HepG2 (cell line): ENCODE data around the gene MRNIP. TPM values are rescaled to one million over a fixed set of nuclear protein-coding genes. Genes with fewer than 3 reads are reported as not detected.

Experiments
- ARID4A ChIP-seq: sonication (generic); formaldehyde crosslinking; IDR thresholded peaks from 2 replicates; pipeline ENCODE4 v1.5.0; 2020; ENCODE audit warnings: mild to moderate bottlenecking, missing genetic modification reagents, borderline replicate concordance
- BCL3 ChIP-seq: sonication (generic); formaldehyde crosslinking; IDR thresholded peaks from 2 replicates; pipeline ENCODE4 v1.5.1; 2020; ENCODE audit warnings: mild to moderate bottlenecking, missing genetic modification reagents, moderate library complexity
- CHD2 ChIP-seq: IDR thresholded peaks from 2 replicates; pipeline ENCODE4 v1.6.1; 2011; ENCODE audit warnings: low read depth, low read length, improper control_type of control experiment
- CSRNP1 ChIP-seq: sonication (generic); formaldehyde crosslinking; IDR thresholded peaks from 2 replicates; pipeline ENCODE4 v1.8.1; 2023; ENCODE audit warnings: mild to moderate bottlenecking, missing genetic modification reagents
- ETV6 ChIP-seq: sonication (generic); formaldehyde crosslinking; conservative IDR thresholded peaks from 2 replicates; pipeline ENCODE4 v1.4.0; 2020; ENCODE audit warnings: missing genetic modification reagents
- KDM4B ChIP-seq: sonication (generic); formaldehyde crosslinking; IDR thresholded peaks from 2 replicates; pipeline ENCODE4 v1.4.0; 2020; ENCODE audit warnings: missing genetic modification reagents
- MBNL3 ChIP-seq: fragments of 250-450 bp; sonication (Bioruptor Pico); conservative IDR thresholded peaks from 2 replicates; pipeline ENCODE4 v1.8.0; 2022; ENCODE audit warnings: mild to moderate bottlenecking, inconsistent platforms
- SMARCC2 ChIP-seq: fragments of 450-650 bp; IDR thresholded peaks from 2 replicates; pipeline ENCODE4 v1.6.1; 2017; ENCODE audit warnings: antibody characterized with exemption, mild to moderate bottlenecking
- TP53 ChIP-seq: sonication (generic); formaldehyde crosslinking; conservative IDR thresholded peaks from 2 replicates; pipeline ENCODE4 v1.4.0; 2020; ENCODE audit warnings: missing genetic modification reagents
- UBTF ChIP-seq: sonication (generic); formaldehyde crosslinking; IDR thresholded peaks from 2 replicates; pipeline ENCODE4 v1.4.0; 2020; ENCODE audit warnings: mild to moderate bottlenecking, missing genetic modification reagents
- ZFP41 ChIP-seq: sonication (generic); formaldehyde crosslinking; IDR thresholded peaks from 2 replicates; pipeline ENCODE4 v1.4.0; 2020; ENCODE audit warnings: mild to moderate bottlenecking, missing genetic modification reagents, borderline replicate concordance
- ZGPAT ChIP-seq: IDR thresholded peaks from 2 replicates; pipeline ENCODE4 v1.6.1; 2016; ENCODE audit warnings: mild to moderate bottlenecking
- ZNF382 ChIP-seq: sonication (generic); formaldehyde crosslinking; IDR thresholded peaks from 2 replicates; pipeline ENCODE4 v1.5.0; 2020; ENCODE audit warnings: missing genetic modification reagents, mild to moderate bottlenecking, borderline replicate concordance
- ZNF543 ChIP-seq: sonication (generic); formaldehyde crosslinking; IDR thresholded peaks from 2 replicates; pipeline ENCODE4 v1.4.0; 2020; ENCODE audit warnings: mild to moderate bottlenecking, missing genetic modification reagents
- ZNF710 ChIP-seq: sonication (generic); formaldehyde crosslinking; IDR thresholded peaks from 2 replicates; pipeline ENCODE4 v1.5.0; 2020; ENCODE audit warnings: mild to moderate bottlenecking, missing genetic modification reagents, borderline replicate concordance
- ZNF776 ChIP-seq: sonication (generic); formaldehyde crosslinking; IDR thresholded peaks from 2 replicates; pipeline ENCODE4 v1.4.0; 2020; ENCODE audit warnings: mild to moderate bottlenecking, missing genetic modification reagents
- polyA plus RNA-seq, 8 experiments: library from polyadenylated mRNA; depleted of rRNA in 3 of 8; stranded (reverse) in 7 of 8; unstranded in 1 of 8; fragments of >200 nt; fragmentation: Illumina TruSeq in 4 of 8; extraction: Trizol in 4 of 8; gene quantifications; 2 replicates each; pipeline versions ENCODE4 v1.2.1 to v1.2.3, GENCODE V29; 2011 to 2016; ENCODE audit warnings: low read depth in 4 of 8, missing spikeins in 1 of 8, mixed read lengths in 1 of 8; ENCODE audit not compliant: insufficient read depth in 1 of 8
- total RNA-seq, 5 experiments: library from RNA; depleted of rRNA; stranded (reverse); fragments of >200 nt; fragmentation: Illumina TruSeq; extraction: Trizol; gene quantifications; 2 replicates each; pipeline ENCODE4 v1.2.3, GENCODE V29; 2016; ENCODE audit warnings: low read depth in 1 of 5

Gene MRNIP
- total and polyA plus RNA-seq, 2 of the 13 experiments (the other 11 are each of a cell fraction or from before 2014, with no cell fraction given): 15.5 to 34.1 TPM

- no peak for TF ChIP-seq ZNF710
- no peak for TF ChIP-seq ZNF382 (CRISPR knock-in tag)
- peak; percentile 83; the same call in 1 of the 2 replicates for TF ChIP-seq ZNF543
- peak; percentile 85; the same call in 1 of the 2 replicates for TF ChIP-seq CSRNP1 (CRISPR knock-in tag)
- peak; percentile 82; the same call in 1 of the 2 replicates for TF ChIP-seq KDM4B
- no peak; the same call in 1 of the 2 replicates for TF ChIP-seq ZFP41 (CRISPR knock-in tag)
- peak; percentile 96 for TF ChIP-seq ARID4A (CRISPR knock-in tag)
- no peak; the same call in 1 of the 2 replicates for TF ChIP-seq ZNF776 (CRISPR knock-in tag)
- no peak for TF ChIP-seq TP53 (CRISPR knock-in tag)
- TF ChIP-seq SMARCC2: no peak
- TF ChIP-seq ETV6 (CRISPR knock-in tag): no peak
- TF ChIP-seq ZGPAT (CRISPR knock-in tag): peak; percentile 98
- peak; percentile 92 for TF ChIP-seq UBTF (CRISPR knock-in tag)
- TF ChIP-seq BCL3: peak; percentile 100
- TF ChIP-seq MBNL3 (CRISPR knock-in tag): no peak
- TF ChIP-seq CHD2: peak; percentile 80
These were observed 39.8 kb downstream of the MRNIP start (continued) for GRCh38 chr5:179818746-179819295.
